Type B pancreatic cell (in vitro differentiated cells): ENCODE results near the gene CCN5. TPM values are rescaled to one million over a fixed set of nuclear protein-coding genes. Genes with fewer than 3 reads are reported as not detected.

Experiments used
- DNase-seq: peaks from one replicate; pipeline ENCODE4 v3.0.0; 2021; ENCODE audit warnings: mixed read lengths; ENCODE audit not compliant: unreplicated experiment; ENCODE audit errors: extremely low spot score
- H3K27ac Mint-ChIP-seq: 2 replicates; pipeline ENCODE4 v1.8.0; 2021; ENCODE audit warnings: mild to moderate bottlenecking, mixed read lengths
- H3K27me3 Mint-ChIP-seq: 2 replicates; pipeline ENCODE4 v1.8.0; 2021; ENCODE audit warnings: mixed read lengths
- H3K36me3 Mint-ChIP-seq: 2 replicates; pipeline ENCODE4 v1.8.0; 2021; ENCODE audit warnings: mixed read lengths
- H3K4me1 Mint-ChIP-seq: one replicate; pipeline ENCODE4 v1.8.0; 2021; ENCODE audit warnings: mixed read lengths; ENCODE audit not compliant: unreplicated experiment
- H3K4me3 Mint-ChIP-seq: 2 replicates; pipeline ENCODE4 v1.8.0; 2021; ENCODE audit warnings: mild to moderate bottlenecking, mixed read lengths
- H3K9me3 Mint-ChIP-seq: 2 replicates; pipeline ENCODE4 v1.8.0; 2021; ENCODE audit warnings: mixed read lengths
- total RNA-seq: library from RNA; stranded (reverse); gene quantifications from 2 replicates; pipeline ENCODE4 v1.2.1, GENCODE V29; 2021; ENCODE audit warnings: low replicate concordance
- TF ChIP-seq, protein P1 (sequence below): fragments of 200-600 bp; sonication (generic); conservative IDR thresholded peaks from 2 replicates; pipeline ENCODE4 v1.5.0; 2021; ENCODE audit warnings: antibody characterized with exemption, mild to moderate bottlenecking

Gene CCN5
- total RNA-seq, 1 donor from 2014 or later = not detected

DNA sequence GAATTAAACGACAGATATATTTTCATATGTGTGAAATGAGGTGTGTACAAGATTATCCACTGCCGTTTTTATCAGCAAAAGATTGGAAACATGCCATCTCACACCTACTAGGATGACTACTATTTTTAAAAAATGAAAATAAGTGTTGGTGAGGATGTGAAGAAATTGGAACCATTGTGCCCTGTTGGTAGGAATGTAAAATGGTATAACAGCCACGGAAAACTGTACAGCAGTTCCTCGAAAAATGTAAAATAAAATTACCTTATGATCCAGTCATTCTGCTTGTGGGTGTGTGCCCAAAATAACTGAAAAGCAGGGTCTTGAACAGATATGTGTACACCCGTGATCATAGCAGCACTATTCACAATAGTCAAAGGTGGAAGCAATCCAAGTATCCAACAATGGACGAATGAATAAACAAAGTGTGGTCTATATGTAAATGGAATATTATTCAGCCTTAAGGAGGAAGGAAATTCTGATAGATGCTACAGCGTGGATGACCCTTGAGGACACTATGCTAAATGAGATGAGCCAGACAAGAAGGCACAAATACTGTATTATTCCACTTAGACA is 27.0 kb upstream of the CCN5 start:
- H3K27me3 Mint-ChIP-seq = peaks cover 2% of the 10 kb centered on the region
- H3K4me3 Mint-ChIP-seq = no peak overlapping the region
- TF ChIP-seq, protein P1, sequence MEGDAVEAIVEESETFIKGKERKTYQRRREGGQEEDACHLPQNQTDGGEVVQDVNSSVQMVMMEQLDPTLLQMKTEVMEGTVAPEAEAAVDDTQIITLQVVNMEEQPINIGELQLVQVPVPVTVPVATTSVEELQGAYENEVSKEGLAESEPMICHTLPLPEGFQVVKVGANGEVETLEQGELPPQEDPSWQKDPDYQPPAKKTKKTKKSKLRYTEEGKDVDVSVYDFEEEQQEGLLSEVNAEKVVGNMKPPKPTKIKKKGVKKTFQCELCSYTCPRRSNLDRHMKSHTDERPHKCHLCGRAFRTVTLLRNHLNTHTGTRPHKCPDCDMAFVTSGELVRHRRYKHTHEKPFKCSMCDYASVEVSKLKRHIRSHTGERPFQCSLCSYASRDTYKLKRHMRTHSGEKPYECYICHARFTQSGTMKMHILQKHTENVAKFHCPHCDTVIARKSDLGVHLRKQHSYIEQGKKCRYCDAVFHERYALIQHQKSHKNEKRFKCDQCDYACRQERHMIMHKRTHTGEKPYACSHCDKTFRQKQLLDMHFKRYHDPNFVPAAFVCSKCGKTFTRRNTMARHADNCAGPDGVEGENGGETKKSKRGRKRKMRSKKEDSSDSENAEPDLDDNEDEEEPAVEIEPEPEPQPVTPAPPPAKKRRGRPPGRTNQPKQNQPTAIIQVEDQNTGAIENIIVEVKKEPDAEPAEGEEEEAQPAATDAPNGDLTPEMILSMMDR = no peak
- DNase-seq = no peak
- peaks cover 6% of the 10 kb centered on the region for H3K4me1 Mint-ChIP-seq
- no peak overlapping the region for H3K27ac Mint-ChIP-seq
- no peaks in the 10 kb centered on the region for H3K36me3 Mint-ChIP-seq
- peaks cover 4% of the 10 kb centered on the region for H3K9me3 Mint-ChIP-seq

DNA sequence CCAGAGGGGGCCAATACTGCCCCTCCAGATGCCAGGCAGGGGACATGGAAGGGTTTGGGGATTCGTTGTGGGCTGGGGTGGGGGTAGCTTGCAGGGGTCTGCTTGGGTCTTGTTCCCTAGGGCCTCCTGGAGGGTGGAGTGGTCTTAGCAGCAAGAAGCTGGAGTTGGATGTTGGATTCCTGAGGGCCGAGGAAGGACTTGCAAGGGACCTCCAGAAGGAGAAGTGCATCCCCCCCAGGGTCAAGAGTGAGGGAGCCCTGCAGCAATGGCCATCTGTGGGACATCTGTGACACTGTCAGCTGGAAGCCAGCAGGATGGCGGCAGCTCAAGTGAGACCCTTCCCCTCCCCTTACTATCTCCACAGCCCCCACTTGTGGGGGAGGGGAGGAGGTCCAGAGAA is 25.4 kb upstream of the CCN5 start:
- no peaks in the 10 kb centered on the region for H3K36me3 Mint-ChIP-seq
- no peak for DNase-seq
- H3K27me3 Mint-ChIP-seq = peaks cover 2% of the 10 kb centered on the region
- no peak overlapping the region for H3K4me3 Mint-ChIP-seq
- peaks cover 6% of the 10 kb centered on the region for H3K4me1 Mint-ChIP-seq
- no peak overlapping the region for H3K27ac Mint-ChIP-seq
- TF ChIP-seq, protein P1 = no peak
- H3K9me3 Mint-ChIP-seq = peaks cover 4% of the 10 kb centered on the region

- Mint-ChIP-seq H3K27me3 (peaks cover 2% of the 10 kb centered on the region), H3K4me3 (no peak overlapping the region), H3K4me1 (no peaks in the 10 kb centered on the region), H3K27ac (no peak overlapping the region), H3K36me3 (no peaks in the 10 kb centered on the region), H3K9me3 (peaks cover 4% of the 10 kb centered on the region)
- TF ChIP-seq, protein P1 = no peak
- DNase-seq = no peak
Measured at GRCh38 chr20:44690781-44691423, 24.3 kb upstream of the CCN5 start.

- Mint-ChIP-seq H3K4me1 (no peaks in the 10 kb centered on the region), H3K9me3 (peaks cover 4% of the 10 kb centered on the region), H3K4me3 (no peak overlapping the region), H3K36me3 (no peaks in the 10 kb centered on the region), H3K27ac (no peak overlapping the region), H3K27me3 (peaks cover 2% of the 10 kb centered on the region)
- DNase-seq = no peak
- TF ChIP-seq, protein P1 = no peak
Measured at GRCh38 chr20:44691424-44692423, 23.4 kb upstream of the CCN5 start.

- Mint-ChIP-seq H3K4me3 (no peak overlapping the region), H3K4me1 (no peaks in the 10 kb centered on the region), H3K9me3 (peaks cover 4% of the 10 kb centered on the region), H3K27me3 (no peaks in the 10 kb centered on the region), H3K36me3 (no peaks in the 10 kb centered on the region), H3K27ac (no peak overlapping the region)
- TF ChIP-seq, protein P1 = no peak
- DNase-seq = no peak
Measured at GRCh38 chr20:44692932-44693480, 22.2 kb upstream of the CCN5 start.
